Common myeloid progenitor, CD34-positive (primary cell): ENCODE measurements around the gene TSSK3.
"Not testable (repeated sequence)": the region's sequence is repeated elsewhere in the genome, so short reads cannot be mapped to it uniquely, and the experiment has no call there.

ENCODE experiments used
- CTCF ChIA-PET: fragments of 350-600 bp; sonication (Branson Sonifier 250); formaldehyde crosslinking; loops from one replicate; lab custom pipeline; 2021; ENCODE audit warnings: antibody characterized with exemption; lab: Charles Lee
- POLR2A ChIA-PET: fragments of 350-600 bp; sonication (Branson Sonifier 250); formaldehyde crosslinking; loops from one replicate; lab custom pipeline; 2021; ENCODE audit warnings: antibody characterized with exemption; lab: Charles Lee
- DNase-seq, 3 donors: peaks; one replicate each; pipeline versions ENCODE4 v3.0.0 to v3.0.0-alpha.2; 2013
- H3K27ac ChIP-seq, 2 experiments: 1 replicate in 1 of 2; 2 replicates in 1 of 2; pipeline ENCODE4 v1.7.0; 2013; ENCODE audit warnings: inconsistent platforms in 2 of 2, low read length in 2 of 2, mild to moderate bottlenecking in 2 of 2, low read depth in 1 of 2, moderate library complexity in 1 of 2; ENCODE audit not compliant: severe bottlenecking in 2 of 2, insufficient read depth in 1 of 2, poor library complexity in 1 of 2
- H3K27me3 ChIP-seq, 5 experiments: replicated peaks in 2 of 5; 1 replicate in 3 of 5; 2 replicates in 2 of 5; pipeline versions ENCODE4 v1.6.1 to v1.7.0; 2013; ENCODE audit warnings: low read length in 4 of 5, mild to moderate bottlenecking in 2 of 5, moderate library complexity in 2 of 5, inconsistent platforms in 1 of 5; ENCODE audit not compliant: insufficient read depth in 5 of 5, control insufficient read depth in 4 of 5
- H3K36me3 ChIP-seq, 4 experiments: 1 replicate in 2 of 4; 2 replicates in 2 of 4; pipeline versions ENCODE4 v1.6.1 to v1.7.0; 2013; ENCODE audit warnings: low read length in 3 of 4, control low read depth in 1 of 4, mild to moderate bottlenecking in 1 of 4; ENCODE audit not compliant: control insufficient read depth in 4 of 4, insufficient read depth in 4 of 4
- H3K4me1 ChIP-seq, 4 experiments: 1 replicate in 3 of 4; 2 replicates in 1 of 4; pipeline versions ENCODE4 v1.6.1 to v1.7.1; 2013; ENCODE audit warnings: low read length in 3 of 4, mild to moderate bottlenecking in 3 of 4, control low read depth in 1 of 4, inconsistent platforms in 1 of 4, moderate library complexity in 1 of 4; ENCODE audit not compliant: control insufficient read depth in 4 of 4, insufficient read depth in 4 of 4; ENCODE audit errors: control extremely low read depth in 1 of 4
- H3K4me3 ChIP-seq, 7 experiments: 1 replicate in 4 of 7; 2 replicates in 3 of 7; pipeline versions ENCODE4 v1.5.1 to v1.7.0; 2013; ENCODE audit warnings: mild to moderate bottlenecking in 7 of 7, low read length in 6 of 7, moderate library complexity in 6 of 7, inconsistent platforms in 2 of 7, low read depth in 2 of 7, control low read depth in 1 of 7; ENCODE audit not compliant: insufficient read depth in 4 of 7, control insufficient read depth in 1 of 7; ENCODE audit errors: extremely low read depth in 1 of 7
- H3K9me3 ChIP-seq, 5 experiments: 1 replicate in 4 of 5; 2 replicates in 1 of 5; pipeline versions ENCODE4 v1.6.1 to v1.7.1; 2013; ENCODE audit warnings: low read length in 4 of 5, mild to moderate bottlenecking in 2 of 5, inconsistent platforms in 1 of 5, low read depth in 1 of 5, moderate library complexity in 1 of 5; ENCODE audit not compliant: control insufficient read depth in 4 of 5, insufficient read depth in 2 of 5; ENCODE audit errors: control extremely low read depth in 1 of 5
- WGBS: methylation state at CpG from one replicate; pipeline ENCODE4 v1.1.5; 2013; ENCODE audit not compliant: insufficient coverage; 5-methylcytosine and 5-hydroxymethylcytosine counted together

TSSK3 gene

DNA sequence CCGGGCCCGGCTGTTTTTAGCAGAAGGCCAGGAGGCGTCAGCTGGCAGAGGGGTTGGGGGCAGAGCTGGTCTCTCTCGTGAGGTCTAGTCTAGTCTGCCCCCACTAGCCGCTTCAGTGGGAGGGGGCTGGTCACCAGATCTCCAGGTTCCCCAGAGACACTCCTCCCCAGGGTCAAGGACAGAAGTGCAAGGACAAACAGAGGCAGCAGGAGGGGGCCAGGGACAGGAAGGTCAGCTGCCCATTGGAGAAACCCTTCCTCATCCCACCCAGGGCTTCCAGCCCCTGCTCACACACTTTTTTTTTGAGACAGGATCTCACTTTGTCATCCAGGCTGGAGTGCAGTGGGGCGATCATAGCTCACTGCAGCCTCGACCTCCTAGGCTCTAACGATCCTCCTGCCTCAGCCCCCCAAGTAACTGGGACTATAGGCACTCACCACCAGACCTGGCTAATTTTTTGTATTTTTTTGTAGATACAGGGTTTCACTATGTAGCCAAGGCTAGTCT, 10.0 kb upstream of the TSSK3 start:
- Histone ChIP-seq H3K27me3 (no peaks in the 10 kb centered on the region), H3K9me3 (no peaks in the 10 kb centered on the region), H3K4me3 (peak overlapping the region in 6 of 7 experiments; percentile 59 to 79 (median 68)), H3K27ac (peak overlapping the region in 1 of 2 experiments; percentile 73), H3K36me3 (no peaks in the 10 kb centered on the region), H3K4me1 (peaks cover 7 to 53% (median 36%) of the 10 kb centered on the region in 4 experiments)
- CTCF ChIA-PET, result interaction anchor here (0.6 to 3.4 kb wide), 8 partner anchors 10 to 570 kb away, joined by 3 to 28 read pairs (median 3); partner anchors contain the start of genes FAM229A, MARCKSL1 and TSSK3
- no peak for DNase-seq
- 53% methylated on average over 6 of the region's 8 CpGs for WGBS
- POLR2A ChIA-PET, result interaction anchor here (0.6 to 2.3 kb wide), 4 partner anchors 11 to 273 kb away, joined by 3 to 23 read pairs (median 6); partner anchors contain the start of gene MARCKSL1

GRCh38 chr1:32352831-32353383, 9.4 kb upstream of the TSSK3 start:
- H3K36me3 ChIP-seq, result no peaks in the 10 kb centered on the region
- no peaks in the 10 kb centered on the region for H3K9me3 ChIP-seq
- no peak overlapping the region for H3K4me3 ChIP-seq
- WGBS, result 100% methylated on average over 1 of the region's 2 CpGs
- DNase-seq, result no peak
- H3K27me3 ChIP-seq, result no peaks in the 10 kb centered on the region
- ChIA-PET CTCF (interaction anchor here (0.6 to 3.4 kb wide), 9 partner anchors 10 to 569 kb away, joined by 3 to 28 read pairs (median 3); partner anchors contain the start of genes FAM229A, MARCKSL1 and TSSK3), POLR2A (interaction anchor here (0.6 to 2.3 kb wide), 4 partner anchors 12 to 231 kb away, joined by 4 to 23 read pairs (median 6); partner anchors contain the start of gene MARCKSL1)
- H3K27ac ChIP-seq, result no peak overlapping the region
- H3K4me1 ChIP-seq, result peaks cover 7 to 51% (median 36%) of the 10 kb centered on the region in 4 experiments

DNA sequence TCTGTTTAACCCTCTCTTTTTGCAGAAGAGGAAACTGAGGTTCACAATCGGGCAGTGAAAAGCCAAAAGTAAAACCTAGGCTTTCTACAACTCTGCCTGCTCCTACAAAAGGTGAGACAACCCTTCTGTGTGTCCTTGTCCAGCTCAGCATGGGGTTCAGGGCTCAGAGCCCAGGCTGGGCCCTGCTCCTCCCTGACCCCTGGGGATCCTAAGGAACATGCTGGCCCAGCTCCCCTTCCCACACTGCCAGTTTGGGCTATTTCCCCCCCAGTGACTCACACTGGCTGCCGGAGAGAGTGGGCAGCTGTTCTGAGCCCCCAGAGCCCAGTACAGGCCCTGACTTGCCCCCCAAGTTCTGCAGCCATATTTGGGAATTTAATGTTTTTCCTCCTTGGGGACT, 8.9 kb upstream of the TSSK3 start:
- ChIA-PET POLR2A (interaction anchor here (1.1 kb wide), 1 partner anchor 17 kb away, joined by 4 read pairs; the partner anchor contains the start of gene MARCKSL1), CTCF (interaction anchor here (1.0 to 3.4 kb wide), 4 partner anchors 17 to 34 kb away, joined by 3 to 28 read pairs (median 5); partner anchors contain the start of gene MARCKSL1)
- Histone ChIP-seq H3K27me3 (no peaks in the 10 kb centered on the region), H3K4me3 (no peak overlapping the region), H3K4me1 (peaks cover 7 to 46% (median 35%) of the 10 kb centered on the region in 4 experiments), H3K27ac (no peak overlapping the region), H3K9me3 (no peaks in the 10 kb centered on the region), H3K36me3 (no peaks in the 10 kb centered on the region)
- DNase-seq, result no peak
- WGBS, result 82% methylated on average over 2 of the region's 2 CpGs

GRCh38 chr1:32353886-32354570, 8.3 kb upstream of the TSSK3 start:
- Histone ChIP-seq H3K4me1 (peaks cover 4 to 40% (median 29%) of the 10 kb centered on the region in 4 experiments), H3K27ac (no peak overlapping the region), H3K9me3 (no peaks in the 10 kb centered on the region), H3K27me3 (no peaks in the 10 kb centered on the region), H3K36me3 (no peaks in the 10 kb centered on the region), H3K4me3 (no peak overlapping the region)
- CTCF ChIA-PET, result interaction anchor here (0.9 to 2.2 kb wide), 7 partner anchors 9 to 33 kb away, joined by 3 to 5 read pairs (median 4); partner anchors contain the start of gene MARCKSL1
- 73% methylated on average over 2 of the region's 2 CpGs for WGBS
- no peak for DNase-seq
- POLR2A ChIA-PET, result interaction anchor here (1.1 kb wide), 1 partner anchor 18 kb away, joined by 4 read pairs; the partner anchor contains the start of gene MARCKSL1

- H3K4me1 ChIP-seq, result peaks cover 3 to 31% (median 16%) of the 10 kb centered on the region in 4 experiments
- 92% methylated on average over 6 of the region's 6 CpGs for WGBS
- not testable (repeated sequence) for DNase-seq, H3K27ac ChIP-seq, H3K9me3 ChIP-seq, H3K27me3 ChIP-seq, H3K4me3 ChIP-seq, H3K36me3 ChIP-seq
- ChIA-PET POLR2A (interaction anchor here (0.6 kb wide), 2 partner anchors 16 to 152 kb away, joined by 3 to 4 read pairs; no protein-coding TSS in a partner anchor), CTCF (interaction anchor here (0.9 to 2.2 kb wide), 4 partner anchors 16 to 109 kb away, joined by 3 to 5 read pairs (median 3); partner anchors contain the start of genes FAM167B and MARCKSL1)
Measured at GRCh38 chr1:32355778-32356177, 6.6 kb upstream of the TSSK3 start.

- Histone ChIP-seq H3K36me3 (no peaks in the 10 kb centered on the region), H3K27ac (no peak overlapping the region), H3K9me3 (no peaks in the 10 kb centered on the region), H3K27me3 (peaks cover 0 to 4% (median 0%) of the 10 kb centered on the region in 5 experiments), H3K4me3 (no peak overlapping the region), H3K4me1 (peaks cover 3 to 29% (median 18%) of the 10 kb centered on the region in 4 experiments)
- CTCF ChIA-PET, result interaction anchor here (1.5 kb wide), 1 partner anchor 24 kb away, joined by 3 read pairs; no protein-coding TSS in a partner anchor
- POLR2A ChIA-PET, result interaction anchor here (0.6 kb wide), 2 partner anchors 16 to 153 kb away, joined by 3 to 4 read pairs; no protein-coding TSS in a partner anchor
- DNase-seq, result no peak
- WGBS, result 100% methylated on average over 1 of the region's 1 CpG
Measured at GRCh38 chr1:32356478-32356877, 5.9 kb upstream of the TSSK3 start.
